IMR-90 (cell line): ENCODE results near the gene GCN1. TPM values are rescaled to one million over a fixed set of nuclear protein-coding genes. Genes with fewer than 3 reads are reported as not detected.

Experiments
- MAZ ChIP-seq: IDR thresholded peaks from 2 replicates; pipeline ENCODE4 v1.6.1; 2012; ENCODE audit warnings: low read depth, mild to moderate bottlenecking, low read length, improper control_type of control experiment, moderate library complexity, borderline replicate concordance
- MXI1 ChIP-seq: IDR thresholded peaks from 2 replicates; pipeline ENCODE4 v1.6.1; 2012; ENCODE audit warnings: low read depth, mild to moderate bottlenecking, low read length, moderate library complexity, borderline replicate concordance
- USF2 ChIP-seq: fragments of 150-350 bp; IDR thresholded peaks from 2 replicates; pipeline ENCODE4 v1.6.1; 2017; ENCODE audit warnings: mild to moderate bottlenecking, antibody characterized with exemption, low read length, low read depth
- polyA plus RNA-seq, 3 experiments: library from polyadenylated mRNA; depleted of rRNA; stranded (reverse); fragments of >200 nt; gene quantifications; 2 replicates each; pipeline ENCODE4 v1.2.3, GENCODE V29; 2012; ENCODE audit warnings: low replicate concordance in 1 of 3
- total RNA-seq: library from RNA; depleted of rRNA; stranded (reverse); fragments of >200 nt; gene quantifications from 2 replicates; pipeline ENCODE4 v1.2.3, GENCODE V29; 2012

GCN1 gene
- total and polyA plus RNA-seq, 2 of the 4 experiments (the other 2 are of a cell fraction): 57.8 to 77.6 TPM

DNA sequence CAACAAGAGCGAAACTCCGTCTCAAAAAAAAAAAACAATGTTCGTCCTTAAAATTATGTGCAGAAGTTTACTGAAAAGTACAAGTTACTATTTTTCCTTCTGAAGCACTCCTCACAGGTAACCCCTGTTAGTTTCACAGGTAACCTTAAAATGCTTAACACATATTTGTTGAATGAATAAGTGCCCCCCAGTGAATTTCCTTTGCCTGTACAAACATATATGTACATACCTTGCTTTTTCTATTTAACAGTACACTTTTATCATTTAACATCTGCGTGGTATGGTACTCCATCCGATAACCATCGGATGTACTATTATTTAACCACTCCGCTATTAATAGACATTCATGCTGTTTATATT lies 76.6 kb downstream of the GCN1 start (continued):
- TF ChIP-seq USF2 (no peak), MXI1 (no peak), MAZ (no peak)
